RWPE1 (cell line): ENCODE data around the gene LIPF.
A peak's percentile ranks its signal among the peaks of the same experiment; 100 is the strongest.
"Not testable (repeated sequence)": the region's sequence is repeated elsewhere in the genome, so short reads cannot be mapped to it uniquely, and the experiment has no call there.

Source experiments
- CTCF ChIA-PET: fragments of 350-600 bp; sonication (Branson Sonifier 250); formaldehyde crosslinking; extraction: SDS; loops from one replicate; lab custom pipeline; 2021; lab: Yijun Ruan, JAX
- POLR2A ChIA-PET: fragments of 400-600 bp; formaldehyde crosslinking; extraction: SDS; loops from one replicate; lab custom pipeline; 2020; ENCODE audit warnings: antibody characterized with exemption; ENCODE audit not compliant: low non-redundant PET; lab: Yijun Ruan, JAX
- DNase-seq: peaks from one replicate; pipeline ENCODE4 v3.0.0; 2012; ENCODE audit warnings: low spot score
- H3K27ac ChIP-seq: fragments of 450-650 bp; 2 replicates; pipeline ENCODE4 v1.5.1; 2017
- TF ChIP-seq, protein P1 (sequence below): fragments of 450-650 bp; conservative IDR thresholded peaks from 2 replicates; pipeline ENCODE4 v1.5.1; 2017; ENCODE audit warnings: low read depth, mild to moderate bottlenecking

Gene LIPF

DNA sequence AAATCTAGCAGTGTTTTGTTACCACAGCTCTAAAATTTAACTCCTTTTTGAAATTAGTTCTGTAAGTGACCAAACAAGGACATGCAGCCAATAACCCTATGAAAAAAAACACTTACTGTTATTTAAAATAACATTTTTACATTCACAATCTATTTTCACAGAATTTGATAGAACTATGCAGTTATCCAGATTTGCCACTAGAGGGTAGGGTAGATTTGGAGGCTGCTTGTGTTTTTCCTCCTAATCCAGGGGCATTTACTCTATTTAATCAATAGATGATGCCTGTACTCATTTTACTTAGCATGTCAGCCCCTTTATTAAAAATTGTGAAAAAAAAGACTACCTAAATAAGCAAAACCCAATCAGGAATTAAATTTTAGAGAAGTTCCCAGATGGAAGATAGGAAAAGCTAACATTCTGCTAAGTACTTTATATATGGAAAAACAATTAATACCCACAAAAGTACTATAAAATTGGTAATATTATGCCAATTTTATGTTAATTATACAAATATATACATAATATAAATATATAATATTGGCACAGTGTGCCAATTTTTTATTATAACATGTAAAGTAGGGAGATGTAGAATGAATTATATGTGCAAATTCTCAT lies 23.7 kb downstream of the LIPF start:
- TF ChIP-seq, protein P1, sequence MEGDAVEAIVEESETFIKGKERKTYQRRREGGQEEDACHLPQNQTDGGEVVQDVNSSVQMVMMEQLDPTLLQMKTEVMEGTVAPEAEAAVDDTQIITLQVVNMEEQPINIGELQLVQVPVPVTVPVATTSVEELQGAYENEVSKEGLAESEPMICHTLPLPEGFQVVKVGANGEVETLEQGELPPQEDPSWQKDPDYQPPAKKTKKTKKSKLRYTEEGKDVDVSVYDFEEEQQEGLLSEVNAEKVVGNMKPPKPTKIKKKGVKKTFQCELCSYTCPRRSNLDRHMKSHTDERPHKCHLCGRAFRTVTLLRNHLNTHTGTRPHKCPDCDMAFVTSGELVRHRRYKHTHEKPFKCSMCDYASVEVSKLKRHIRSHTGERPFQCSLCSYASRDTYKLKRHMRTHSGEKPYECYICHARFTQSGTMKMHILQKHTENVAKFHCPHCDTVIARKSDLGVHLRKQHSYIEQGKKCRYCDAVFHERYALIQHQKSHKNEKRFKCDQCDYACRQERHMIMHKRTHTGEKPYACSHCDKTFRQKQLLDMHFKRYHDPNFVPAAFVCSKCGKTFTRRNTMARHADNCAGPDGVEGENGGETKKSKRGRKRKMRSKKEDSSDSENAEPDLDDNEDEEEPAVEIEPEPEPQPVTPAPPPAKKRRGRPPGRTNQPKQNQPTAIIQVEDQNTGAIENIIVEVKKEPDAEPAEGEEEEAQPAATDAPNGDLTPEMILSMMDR: peak; percentile 85
- H3K27ac ChIP-seq: no peak overlapping the region
- DNase-seq: peak; percentile 58
- ChIA-PET POLR2A (no interaction called here), CTCF (interaction anchor here (0.5 to 2.1 kb wide), 19 partner anchors 9 to 805 kb away, joined by 3 to 10 read pairs (median 4); no protein-coding TSS in a partner anchor)

DNA sequence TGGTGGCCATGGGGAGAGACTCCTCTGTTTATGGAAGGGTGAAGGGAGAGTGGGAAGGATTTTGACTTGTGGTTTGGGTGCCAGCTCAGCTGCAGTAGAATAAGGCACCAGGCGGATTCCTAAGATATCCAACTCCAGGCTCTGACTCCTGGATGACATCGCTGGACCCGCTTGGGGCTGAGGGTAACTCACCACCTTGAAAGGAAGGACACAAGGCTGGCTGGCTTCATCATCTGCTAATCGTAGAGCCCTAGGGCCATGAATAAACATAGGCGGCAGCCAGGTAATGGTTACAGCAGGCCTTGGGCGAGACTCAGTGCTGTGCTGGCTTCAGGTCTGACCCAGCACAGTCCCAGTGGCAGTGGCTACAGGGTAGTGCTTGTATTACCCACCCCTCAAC lies 25.1 kb downstream of the LIPF start:
- no peak for DNase-seq
- no peak overlapping the region for H3K27ac ChIP-seq
- POLR2A ChIA-PET: no interaction called here
- TF ChIP-seq, protein P1: no peak
- CTCF ChIA-PET: interaction anchor here (0.6 to 1.2 kb wide), 3 partner anchors 37 to 838 kb away, joined by 3 to 5 read pairs (median 4); no protein-coding TSS in a partner anchor

DNA sequence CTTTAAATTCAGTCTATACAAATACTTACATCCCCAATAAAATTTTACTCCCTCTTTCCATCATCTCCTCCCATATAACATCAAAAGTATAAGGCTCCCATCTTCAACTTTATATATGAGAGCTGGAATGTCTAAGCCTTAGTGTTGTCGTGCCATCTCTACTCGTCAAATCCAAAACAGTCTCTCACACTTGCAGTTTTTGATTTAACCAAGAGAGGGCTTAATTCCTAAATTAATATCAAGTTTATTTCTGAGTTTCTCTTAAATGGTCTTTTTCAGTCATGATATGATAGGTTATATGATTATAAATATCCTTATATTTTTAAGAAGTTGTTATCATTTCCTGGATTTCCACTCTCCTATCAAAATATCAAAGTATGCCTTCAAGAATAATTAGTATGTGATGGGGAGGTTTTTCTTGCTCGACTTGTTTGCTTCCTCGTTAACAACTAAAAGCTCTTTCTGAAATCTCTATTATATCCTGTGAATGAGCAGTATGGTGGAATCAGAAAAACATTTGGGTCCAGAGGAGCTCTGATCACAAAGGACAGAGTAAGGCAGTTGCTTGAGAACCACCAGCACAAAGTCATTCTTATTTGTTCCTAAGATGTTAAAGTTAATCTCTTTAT lies 29.3 kb downstream of the LIPF start:
- H3K27ac ChIP-seq: no peak overlapping the region
- CTCF ChIA-PET: interaction anchor here (0.6 to 1.3 kb wide), 4 partner anchors 11 to 202 kb away, joined by 3 to 5 read pairs (median 4); no protein-coding TSS in a partner anchor
- TF ChIP-seq, protein P1: peak; percentile 31
- DNase-seq: no peak
- POLR2A ChIA-PET: no interaction called here

DNA sequence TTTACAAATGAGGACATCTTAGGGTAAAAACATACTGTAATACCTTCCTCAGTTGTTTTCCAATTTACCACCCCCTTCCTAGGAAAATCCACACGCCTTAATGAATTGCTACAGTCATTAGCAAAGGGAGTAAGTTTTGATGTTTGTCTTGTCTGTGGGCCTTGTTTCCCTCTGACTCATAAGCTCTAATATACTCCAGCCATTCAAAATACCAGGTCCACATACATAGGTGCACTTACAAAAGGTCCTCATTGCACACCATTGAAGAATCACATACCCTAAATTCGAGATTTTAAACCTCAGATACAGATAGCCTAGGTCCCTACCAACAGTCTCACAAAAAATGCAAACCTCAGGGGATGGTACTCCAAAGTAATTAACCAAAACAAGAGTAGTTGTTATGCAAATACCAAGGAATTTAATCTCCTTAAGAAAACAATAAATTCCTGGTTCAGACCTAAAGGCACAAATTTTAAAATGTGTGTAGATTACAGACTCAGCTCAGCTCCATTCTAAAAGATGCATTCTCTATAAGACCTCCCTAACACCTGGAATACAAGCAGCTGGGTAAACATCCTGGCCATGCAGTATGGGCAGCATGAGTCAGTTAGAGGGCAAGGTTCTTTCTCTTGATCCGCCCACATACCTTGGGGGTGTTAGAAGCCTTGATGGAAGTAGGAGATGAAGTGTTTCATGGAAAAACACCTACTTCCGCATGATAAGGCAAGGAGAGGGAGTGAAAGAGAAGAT lies 38.8 kb downstream of the LIPF start:
- H3K27ac ChIP-seq: no peak overlapping the region
- POLR2A ChIA-PET: no interaction called here
- CTCF ChIA-PET: interaction anchor here (0.5 to 0.7 kb wide), 4 partner anchors 36 to 872 kb away, joined by 3 to 7 read pairs (median 4); no protein-coding TSS in a partner anchor
- TF ChIP-seq, protein P1: no peak
- DNase-seq: peak; percentile 83

DNA sequence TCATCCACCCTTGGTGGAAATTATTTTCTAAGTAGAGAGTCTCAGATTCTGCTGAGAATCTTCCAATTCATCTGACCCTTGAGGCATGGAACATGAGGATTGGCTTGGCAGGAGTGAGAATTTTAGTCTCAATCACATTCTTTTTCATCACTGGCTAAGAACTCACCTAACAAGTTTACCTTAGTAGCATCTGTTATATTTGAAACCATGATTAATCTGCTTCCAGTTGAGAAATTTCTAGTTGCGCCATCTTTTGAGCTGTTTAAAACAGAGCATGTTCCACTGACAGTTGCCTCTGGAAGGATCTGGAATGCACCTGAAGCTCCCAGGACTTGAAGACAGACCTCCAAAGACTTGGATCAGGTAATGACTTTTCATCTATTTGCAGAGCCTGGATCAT lies 41.7 kb downstream of the LIPF start, which contains the start of gene LIPK:
Gene LIPK, plus strand, starts transcription at position 292 of the 400 bp plus-strand sequence. CDS start 18,295 bp downstream, outside the sequence.
- ChIA-PET CTCF (no interaction called here), POLR2A (no interaction called here)
- peak; percentile 52 for DNase-seq
- TF ChIP-seq, protein P1: no peak
- H3K27ac ChIP-seq: no peak within 1 kb of the TSS

DNA sequence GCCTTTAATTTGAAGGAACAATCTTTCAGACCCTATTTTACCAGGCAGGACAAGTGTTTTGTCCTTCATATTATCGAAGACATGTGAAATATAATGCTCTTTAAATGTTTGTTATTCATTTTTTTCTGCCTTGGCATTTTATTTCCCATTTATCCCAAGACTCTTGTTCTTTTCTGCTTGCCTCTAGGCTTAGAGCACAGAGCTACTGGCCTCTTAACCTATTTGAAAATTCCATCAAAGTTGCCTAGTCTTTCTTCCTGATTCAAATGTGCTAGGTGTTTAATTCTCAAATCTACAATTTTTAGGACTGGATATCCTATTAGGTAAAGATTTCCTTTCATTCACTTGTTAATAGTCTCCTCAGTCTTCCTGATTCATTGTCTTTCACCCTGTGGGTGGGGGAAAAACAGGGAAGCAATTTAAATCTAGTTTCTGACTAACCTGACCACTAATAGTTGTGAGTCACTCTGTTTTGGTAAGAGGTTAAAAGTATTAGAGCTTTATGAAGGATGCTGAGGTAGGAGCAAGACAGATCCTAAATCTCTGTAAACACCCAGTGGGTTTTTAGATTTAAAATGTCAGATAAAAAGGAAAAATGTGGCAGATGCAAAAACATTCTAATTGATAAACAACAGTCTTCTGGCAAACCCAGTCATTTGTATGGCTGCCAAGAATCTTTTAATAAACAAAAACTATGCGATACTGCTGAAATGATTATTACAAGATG lies 43.4 kb downstream of the LIPF start:
- peak; percentile 81 for DNase-seq
- no peak overlapping the region for H3K27ac ChIP-seq
- TF ChIP-seq, protein P1: no peak
- POLR2A ChIA-PET: no interaction called here
- CTCF ChIA-PET: interaction anchor here (0.6 to 1.3 kb wide), 5 partner anchors 20 to 1364 kb away, joined by 3 to 4 read pairs (median 4); no protein-coding TSS in a partner anchor

DNA sequence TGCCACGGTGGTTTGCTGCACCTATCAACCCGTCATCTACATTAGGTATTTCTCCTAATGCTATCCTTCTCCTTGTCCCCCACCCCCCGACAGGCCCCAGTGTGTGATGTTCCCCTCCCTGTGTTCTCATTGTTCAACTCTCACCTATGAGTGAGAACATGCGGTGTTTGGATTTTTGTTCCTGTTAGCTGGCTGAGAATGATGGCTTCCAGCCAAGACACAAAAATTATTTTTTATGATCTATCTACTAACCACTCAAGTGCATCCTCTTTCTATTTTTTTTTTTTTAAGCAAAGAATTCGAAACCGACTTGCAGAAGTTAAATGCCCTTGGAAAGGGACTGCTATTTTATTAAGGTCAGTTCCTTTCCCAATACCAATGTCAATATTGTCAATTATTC lies 45.1 kb downstream of the LIPF start:
- CTCF ChIA-PET: interaction anchor here (0.7 kb wide), 1 partner anchor 426 kb away, joined by 3 read pairs; no protein-coding TSS in a partner anchor
- H3K27ac ChIP-seq, DNase-seq, POLR2A ChIA-PET: not testable (repeated sequence)
